ENCODE measurements around the gene UFSP2.
"Not testable (repeated sequence)": the region's sequence is repeated elsewhere in the genome, so short reads cannot be mapped to it uniquely, and the experiment has no call there.

UFSP2 gene

DNA sequence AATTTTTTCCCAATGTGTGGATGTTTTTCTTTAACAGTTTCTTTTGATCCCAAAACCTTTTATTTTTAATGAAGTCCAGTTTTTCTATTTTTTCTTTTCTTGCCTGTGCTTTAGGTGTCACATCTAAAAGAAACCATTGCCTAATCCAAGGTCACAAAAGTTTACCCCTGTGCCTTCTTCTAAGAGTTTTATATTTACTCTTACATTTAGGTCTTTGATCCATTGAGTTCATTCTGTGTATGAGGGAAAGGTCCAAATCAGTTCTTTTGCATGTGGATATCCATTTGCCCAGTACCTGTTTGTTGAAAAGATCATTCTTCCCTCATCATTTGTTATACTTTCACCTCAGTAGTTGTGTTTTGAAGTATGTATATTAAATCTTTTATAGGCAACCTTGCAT lies 43.0 kb downstream of the UFSP2 start:
- peaks cover 16% of the 10 kb centered on the region for H3K9me3 Mint-ChIP-seq
- H3K4me3 Mint-ChIP-seq: no peak overlapping the region
- no peak overlapping the region for H3K27ac Mint-ChIP-seq
- peaks cover 9% of the 10 kb centered on the region for H3K36me3 Mint-ChIP-seq (ENCODE audit: low read depth)
- DNase-seq (no peak), ATAC-seq (no peak)
- H3K4me1 Mint-ChIP-seq: peaks cover 7% of the 10 kb centered on the region
- peaks cover 23% of the 10 kb centered on the region for H3K27me3 Mint-ChIP-seq

DNA sequence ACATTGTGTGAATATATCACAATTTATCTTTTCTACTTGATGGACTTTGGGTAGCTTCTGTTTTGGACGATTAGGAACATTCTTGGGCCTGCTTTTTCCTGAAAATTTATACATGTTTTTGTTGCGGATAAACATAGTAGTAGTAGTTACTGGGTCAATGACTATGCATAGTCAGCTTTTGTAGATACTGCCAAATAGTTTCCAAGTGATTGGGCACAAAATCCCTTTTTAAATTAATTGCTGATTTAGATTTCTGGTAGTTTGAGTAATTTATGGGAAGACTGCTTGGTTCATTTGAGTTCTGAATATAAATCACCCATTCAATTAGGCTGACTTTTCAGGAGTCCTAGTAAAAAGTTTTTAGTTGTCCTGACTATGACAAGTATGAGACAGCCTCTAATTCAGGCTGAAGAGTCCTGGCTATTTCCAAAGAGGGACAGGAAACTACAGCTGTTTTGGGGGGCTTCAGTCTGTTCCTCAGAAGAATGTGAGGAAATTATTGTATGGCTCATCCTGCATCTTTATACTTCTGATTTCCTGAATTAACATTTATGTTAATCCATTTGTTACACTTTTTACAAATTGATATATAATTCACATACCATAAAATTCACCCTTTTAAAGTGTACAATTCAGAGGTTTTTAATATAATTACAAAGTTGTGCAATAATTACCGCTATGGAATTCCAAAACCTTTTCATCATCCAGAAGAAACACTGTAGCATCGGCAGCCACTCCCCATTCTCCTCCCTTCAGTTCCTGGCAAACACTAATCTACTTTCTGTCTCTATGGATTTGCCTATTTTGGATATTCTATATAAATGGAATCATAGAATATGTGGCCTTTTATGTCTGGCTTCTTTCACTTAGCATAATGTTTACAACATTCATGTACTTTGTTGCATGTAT lies 44.2 kb downstream of the UFSP2 start:
- peaks cover 23% of the 10 kb centered on the region for H3K27me3 Mint-ChIP-seq
- peaks cover 7% of the 10 kb centered on the region for H3K4me1 Mint-ChIP-seq
- peaks cover 11% of the 10 kb centered on the region for H3K36me3 Mint-ChIP-seq (ENCODE audit: low read depth)
- DNase-seq: no peak
- H3K9me3 Mint-ChIP-seq: peaks cover 16% of the 10 kb centered on the region
- ATAC-seq: no peak
- no peak overlapping the region for H3K27ac Mint-ChIP-seq
- H3K4me3 Mint-ChIP-seq: no peak overlapping the region

DNA sequence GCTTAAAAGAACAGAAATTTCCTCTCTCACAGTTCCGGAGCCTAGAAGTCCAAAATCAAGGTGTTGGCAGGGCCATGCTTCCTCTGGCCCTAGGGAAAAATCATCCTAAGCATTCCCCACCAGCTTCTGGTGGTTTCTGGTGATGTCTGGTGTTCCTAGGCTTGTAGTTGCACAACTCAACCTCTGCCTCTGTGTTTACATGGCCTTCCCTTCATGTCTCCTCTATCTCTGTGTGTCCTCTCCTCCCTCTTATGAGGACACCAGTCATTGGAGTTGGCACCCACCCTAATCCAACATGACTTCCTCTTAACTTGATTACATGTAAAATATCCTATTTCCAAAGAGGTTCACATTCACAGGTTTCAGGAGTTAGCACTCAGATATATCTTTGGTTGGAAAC lies 45.4 kb downstream of the UFSP2 start:
- Mint-ChIP-seq H3K27ac (no peak overlapping the region), H3K27me3 (peaks cover 18% of the 10 kb centered on the region), H3K36me3 (ENCODE audit: low read depth) (peaks cover 11% of the 10 kb centered on the region), H3K9me3 (peaks cover 16% of the 10 kb centered on the region), H3K4me3 (no peak overlapping the region), H3K4me1 (peaks cover 6% of the 10 kb centered on the region)
- no peak for ATAC-seq
- no peak for DNase-seq

DNA sequence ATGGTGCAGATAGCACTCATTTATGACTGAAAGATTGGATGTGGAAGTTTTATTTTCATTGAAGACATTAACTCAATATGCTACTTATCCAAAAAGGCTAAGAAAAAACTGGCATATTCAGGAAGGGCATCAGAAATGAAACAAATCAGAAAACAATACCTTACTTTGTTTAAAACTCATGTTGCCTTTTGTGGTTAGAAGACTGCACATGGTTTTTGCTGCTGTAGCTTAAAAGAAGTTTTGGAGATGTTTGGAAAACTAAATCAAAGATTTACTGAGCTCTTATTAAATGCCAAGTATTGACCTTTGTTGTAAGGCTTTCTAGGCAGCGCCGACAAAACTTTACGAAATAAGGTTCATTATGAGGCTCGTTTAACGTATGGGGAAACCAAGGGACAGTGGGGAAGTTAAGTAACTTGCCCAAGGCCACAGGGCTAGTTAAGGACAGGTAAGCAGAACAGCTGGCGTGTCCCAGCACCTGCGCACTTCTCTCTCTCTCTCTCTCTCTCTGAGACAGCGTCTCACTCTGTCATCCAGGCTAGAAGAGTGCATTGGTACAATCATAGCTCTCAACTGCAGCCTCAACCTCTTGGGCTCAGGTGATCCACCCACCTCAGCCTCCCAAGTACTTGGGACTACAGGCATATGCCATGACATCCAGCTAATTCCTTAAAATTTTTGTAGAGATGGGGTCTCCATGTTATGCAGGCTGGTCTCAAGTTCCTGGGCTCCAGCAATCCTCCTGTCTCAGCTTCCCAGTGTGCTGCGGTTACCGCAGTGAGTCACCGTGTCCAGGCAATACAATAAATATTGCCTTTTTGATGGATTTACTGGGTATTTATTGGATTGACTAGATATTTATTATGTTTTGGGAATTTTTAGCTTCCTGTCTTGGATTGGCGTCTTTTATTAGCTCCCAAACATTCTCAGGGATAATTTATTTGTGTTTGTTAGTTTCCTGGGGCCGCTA lies 46.2 kb downstream of the UFSP2 start:
- H3K9me3 Mint-ChIP-seq: peaks cover 16% of the 10 kb centered on the region
- peaks cover 11% of the 10 kb centered on the region for H3K36me3 Mint-ChIP-seq (ENCODE audit: low read depth)
- peaks cover 13% of the 10 kb centered on the region for H3K27me3 Mint-ChIP-seq
- H3K27ac Mint-ChIP-seq: no peak overlapping the region
- H3K4me1 Mint-ChIP-seq: no peaks in the 10 kb centered on the region
- DNase-seq (no peak), ATAC-seq (no peak)
- H3K4me3 Mint-ChIP-seq: no peak overlapping the region

DNA sequence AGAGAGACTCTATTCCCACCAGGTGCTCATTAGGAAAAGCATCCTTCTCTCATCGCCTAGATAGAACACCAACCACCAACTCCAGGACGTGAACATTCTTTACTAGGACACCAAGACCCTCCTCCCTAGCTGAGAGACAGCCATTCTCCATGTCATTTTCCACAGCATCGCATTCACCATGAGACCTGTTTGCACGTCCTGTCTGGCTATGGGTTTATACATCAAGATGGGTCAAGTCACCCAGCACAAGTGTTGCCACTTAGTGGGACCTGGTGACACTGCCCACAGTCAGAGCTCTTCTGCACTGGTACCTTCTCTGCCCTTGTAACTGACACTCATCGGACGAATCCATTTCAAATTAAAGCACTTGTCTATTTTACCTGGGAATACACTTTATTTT lies 47.5 kb downstream of the UFSP2 start:
- ATAC-seq (no peak), DNase-seq (no peak)
- H3K4me1 Mint-ChIP-seq: no peaks in the 10 kb centered on the region
- H3K27me3 Mint-ChIP-seq: no peaks in the 10 kb centered on the region
- H3K9me3 Mint-ChIP-seq: peaks cover 13% of the 10 kb centered on the region
- no peak overlapping the region for H3K4me3 Mint-ChIP-seq
- peaks cover 11% of the 10 kb centered on the region for H3K36me3 Mint-ChIP-seq (ENCODE audit: low read depth)
- no peak overlapping the region for H3K27ac Mint-ChIP-seq

DNA sequence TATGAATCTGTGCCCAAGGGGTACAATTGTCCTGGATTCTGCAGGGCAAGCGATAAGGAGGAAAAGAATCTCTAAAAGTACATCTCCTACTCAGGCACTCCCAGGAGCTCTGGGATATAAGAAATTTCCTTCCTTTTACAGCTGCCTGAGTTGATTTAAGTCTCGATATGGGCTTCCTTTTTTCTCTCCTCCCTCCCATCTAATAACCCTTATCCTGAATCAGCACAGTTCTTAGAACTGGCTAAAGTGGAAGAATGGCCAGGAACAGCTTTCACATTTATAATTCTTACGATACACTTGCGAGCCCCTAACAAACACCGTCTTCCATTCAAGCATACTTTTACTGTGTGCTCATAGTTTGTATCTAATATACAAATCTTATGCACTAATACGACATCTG lies 51.2 kb downstream of the UFSP2 start:
- no peak overlapping the region for H3K27ac Mint-ChIP-seq

DNA sequence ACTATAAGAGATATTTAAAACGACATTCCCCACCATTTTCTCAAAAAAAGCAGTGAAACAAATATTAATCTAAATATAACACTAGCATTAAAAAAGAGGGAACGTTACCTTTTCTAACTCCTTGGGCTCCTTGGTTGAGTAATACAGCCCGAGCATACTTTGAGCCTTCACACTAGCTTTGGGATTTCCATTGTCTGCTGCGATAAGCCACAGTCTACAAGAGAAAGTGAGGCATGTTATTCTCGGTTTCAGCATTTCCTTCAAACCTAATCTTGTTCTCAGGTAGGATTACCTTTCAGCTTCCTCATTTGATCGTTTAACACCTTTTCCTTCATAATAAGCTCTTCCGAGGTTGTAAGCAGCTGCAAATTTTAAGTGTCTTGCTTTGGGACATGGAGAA lies 51.7 kb downstream of the UFSP2 start:
- H3K4me1 Mint-ChIP-seq: no peaks in the 10 kb centered on the region
- no peak for DNase-seq
- H3K36me3 Mint-ChIP-seq (ENCODE audit: low read depth): peaks cover 13% of the 10 kb centered on the region
- H3K27ac Mint-ChIP-seq: no peak overlapping the region
- H3K4me3 Mint-ChIP-seq: no peak overlapping the region
- no peaks in the 10 kb centered on the region for H3K27me3 Mint-ChIP-seq
- no peaks in the 10 kb centered on the region for H3K9me3 Mint-ChIP-seq
- no peak for ATAC-seq

More for the DNA sequence above, 51.2 kb downstream of the UFSP2 start:
- Mint-ChIP-seq H3K9me3 (no peaks in the 10 kb centered on the region), H3K4me3 (no peak overlapping the region), H3K27me3 (no peaks in the 10 kb centered on the region), H3K4me1 (no peaks in the 10 kb centered on the region), H3K36me3 (ENCODE audit: low read depth) (peaks cover 13% of the 10 kb centered on the region)
- ATAC-seq: no peak
- no peak for DNase-seq

DNA sequence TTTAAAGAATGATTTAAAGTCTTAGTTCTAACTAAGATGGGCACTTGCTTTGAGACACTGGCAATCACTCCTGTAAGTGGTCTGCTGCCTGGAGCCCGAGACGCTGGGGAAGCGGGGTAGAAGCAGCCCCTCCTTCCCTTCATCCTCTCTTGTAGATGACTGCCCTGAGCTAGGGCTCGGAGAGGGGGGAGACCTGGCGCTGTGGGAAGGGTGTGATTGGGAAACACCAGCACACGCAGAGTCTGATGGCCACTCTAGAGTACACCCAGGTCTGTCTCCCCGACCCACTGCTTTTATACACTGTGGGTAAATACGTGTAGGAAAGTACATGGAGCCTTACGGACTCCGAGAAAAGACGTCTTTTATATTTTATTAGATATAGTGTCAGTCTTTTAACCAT lies 54.1 kb downstream of the UFSP2 start:
- peaks cover 13% of the 10 kb centered on the region for H3K36me3 Mint-ChIP-seq (ENCODE audit: low read depth)
- no peak overlapping the region for H3K4me3 Mint-ChIP-seq
- no peak overlapping the region for H3K27ac Mint-ChIP-seq
- DNase-seq: no peak
- no peaks in the 10 kb centered on the region for H3K9me3 Mint-ChIP-seq
- no peaks in the 10 kb centered on the region for H3K27me3 Mint-ChIP-seq
- no peaks in the 10 kb centered on the region for H3K4me1 Mint-ChIP-seq
- ATAC-seq: no peak

DNA sequence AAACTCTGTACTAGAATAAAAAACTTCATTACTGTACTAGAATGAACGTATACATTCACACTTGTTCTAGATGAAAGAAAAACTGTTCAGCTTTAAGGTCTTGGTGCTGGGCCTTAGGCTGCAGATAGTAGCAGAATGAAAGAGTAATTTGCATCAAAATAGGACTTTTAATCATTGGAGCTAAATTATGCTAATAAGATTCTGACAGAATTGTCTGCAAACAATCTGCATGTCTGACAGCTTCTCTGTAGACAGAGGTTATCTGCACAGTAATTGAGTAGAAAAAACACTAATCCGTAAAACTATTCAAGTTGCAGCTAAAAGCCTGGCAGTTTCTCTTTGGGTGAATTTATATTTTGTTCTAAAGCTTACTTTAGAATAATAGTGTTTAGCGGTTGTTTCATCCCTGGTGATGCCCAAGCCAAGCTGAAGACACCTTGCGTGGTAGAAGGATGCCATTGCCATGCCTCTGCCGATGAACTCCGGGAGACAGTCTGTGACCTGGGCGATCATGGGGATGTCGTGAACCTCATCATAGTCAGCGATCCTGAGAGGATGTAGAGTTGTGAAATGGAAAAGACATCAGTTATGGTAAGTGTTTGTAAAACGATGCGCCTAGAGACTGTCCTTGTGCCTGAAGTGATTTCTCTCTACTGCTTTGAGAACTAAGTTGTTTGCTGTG lies 55.4 kb downstream of the UFSP2 start:
- H3K36me3 Mint-ChIP-seq (ENCODE audit: low read depth): peaks cover 12% of the 10 kb centered on the region
- no peak for ATAC-seq
- H3K4me3 Mint-ChIP-seq: no peak overlapping the region
- H3K9me3 Mint-ChIP-seq: no peaks in the 10 kb centered on the region
- H3K27ac Mint-ChIP-seq: no peak overlapping the region
- no peaks in the 10 kb centered on the region for H3K27me3 Mint-ChIP-seq
- DNase-seq: no peak
- H3K4me1 Mint-ChIP-seq: no peaks in the 10 kb centered on the region

DNA sequence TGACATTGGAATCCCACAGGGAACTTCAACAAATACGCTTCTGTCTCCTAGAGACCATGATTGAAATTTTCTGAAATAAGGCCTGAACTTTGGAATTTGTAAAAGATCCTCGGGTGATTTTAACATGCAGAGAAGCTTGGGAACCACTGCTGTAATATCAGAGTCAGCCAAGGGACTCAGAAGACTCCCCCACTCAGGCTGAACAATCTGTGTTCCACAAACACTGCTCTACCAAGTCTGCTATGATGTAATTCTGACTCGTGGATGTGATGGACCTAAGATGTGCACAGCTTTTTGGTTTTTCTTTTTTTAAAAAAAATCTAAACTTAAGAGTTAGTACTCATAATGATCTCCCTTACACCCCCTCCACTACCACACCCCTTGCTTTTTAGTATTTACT lies 56.0 kb downstream of the UFSP2 start:
- no peak for ATAC-seq
- DNase-seq: no peak
- Mint-ChIP-seq H3K27ac (no peak overlapping the region), H3K4me1 (no peaks in the 10 kb centered on the region), H3K4me3 (no peak overlapping the region), H3K9me3 (no peaks in the 10 kb centered on the region), H3K27me3 (no peaks in the 10 kb centered on the region), H3K36me3 (ENCODE audit: low read depth) (peaks cover 12% of the 10 kb centered on the region)

DNA sequence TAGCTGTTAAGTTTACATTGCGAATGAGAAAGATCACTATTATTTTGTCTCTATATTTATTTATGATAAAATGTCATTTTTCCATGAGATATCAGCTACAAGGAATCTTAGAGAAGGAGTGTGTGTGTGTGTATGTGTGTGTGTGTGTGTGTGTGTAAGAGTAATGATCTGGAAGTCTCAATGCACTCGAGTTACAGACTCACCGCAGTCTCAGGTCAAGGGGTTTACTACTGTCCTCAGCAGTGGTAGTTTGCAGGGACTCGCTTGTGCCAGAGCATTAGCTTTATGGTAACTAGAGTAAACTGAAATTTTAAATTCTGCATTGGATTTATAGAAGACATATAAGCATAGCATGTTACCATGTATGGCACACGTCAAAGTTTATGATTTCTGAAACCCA lies 60.9 kb downstream of the UFSP2 start:
- peaks cover 7% of the 10 kb centered on the region for H3K36me3 Mint-ChIP-seq (ENCODE audit: low read depth)
- H3K9me3 Mint-ChIP-seq: no peaks in the 10 kb centered on the region
- H3K27ac Mint-ChIP-seq: no peak overlapping the region
- ATAC-seq (no peak), DNase-seq (no peak)
- H3K4me3 Mint-ChIP-seq: no peak overlapping the region
- no peaks in the 10 kb centered on the region for H3K4me1 Mint-ChIP-seq
- H3K27me3 Mint-ChIP-seq: no peaks in the 10 kb centered on the region

DNA sequence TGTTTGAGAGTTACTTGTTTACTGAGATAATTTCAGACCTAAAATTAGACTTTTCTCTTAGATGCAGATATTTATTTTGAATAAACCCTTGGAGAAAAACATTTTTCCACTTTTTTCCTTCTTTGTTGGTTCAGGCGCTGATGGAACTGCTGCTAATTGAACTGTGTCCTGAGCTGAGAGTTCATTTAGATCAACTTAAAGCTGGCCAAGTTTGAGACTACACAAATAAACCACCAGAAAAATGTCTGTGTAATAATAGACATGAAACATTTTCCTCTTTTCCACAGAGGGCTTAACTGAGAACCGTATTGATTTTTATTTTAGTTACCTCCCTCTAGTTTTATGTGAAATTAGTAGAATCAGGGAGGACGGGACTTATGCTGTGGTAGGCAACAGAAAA lies 62.5 kb downstream of the UFSP2 start:
- ATAC-seq (no peak), DNase-seq (no peak)
- Mint-ChIP-seq H3K9me3 (no peaks in the 10 kb centered on the region), H3K27ac (no peak overlapping the region), H3K4me3 (no peak overlapping the region), H3K27me3 (no peaks in the 10 kb centered on the region), H3K4me1 (no peaks in the 10 kb centered on the region), H3K36me3 (ENCODE audit: low read depth) (peaks cover 9% of the 10 kb centered on the region)

DNA sequence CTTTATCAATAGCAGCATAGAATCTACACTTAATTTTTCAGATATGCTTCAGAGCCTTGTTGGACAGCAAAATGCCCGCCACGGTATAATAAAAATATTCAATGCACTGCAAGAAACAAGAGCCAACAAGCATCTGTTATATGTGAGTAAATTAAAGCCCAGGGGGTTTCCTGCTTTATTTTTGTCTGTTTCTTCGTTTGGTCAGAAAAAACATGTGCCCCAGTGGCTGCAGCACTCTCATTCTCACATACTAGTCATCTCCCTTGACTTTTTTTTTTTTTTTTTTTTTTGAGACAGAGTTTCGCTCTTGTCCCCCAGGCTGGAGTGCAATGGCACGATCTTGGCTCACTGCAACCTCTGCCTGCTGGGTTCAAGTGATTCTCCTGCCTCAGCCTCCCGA lies 63.2 kb downstream of the UFSP2 start:
- not testable (repeated sequence) for H3K36me3 Mint-ChIP-seq (ENCODE audit: low read depth)

DNA sequence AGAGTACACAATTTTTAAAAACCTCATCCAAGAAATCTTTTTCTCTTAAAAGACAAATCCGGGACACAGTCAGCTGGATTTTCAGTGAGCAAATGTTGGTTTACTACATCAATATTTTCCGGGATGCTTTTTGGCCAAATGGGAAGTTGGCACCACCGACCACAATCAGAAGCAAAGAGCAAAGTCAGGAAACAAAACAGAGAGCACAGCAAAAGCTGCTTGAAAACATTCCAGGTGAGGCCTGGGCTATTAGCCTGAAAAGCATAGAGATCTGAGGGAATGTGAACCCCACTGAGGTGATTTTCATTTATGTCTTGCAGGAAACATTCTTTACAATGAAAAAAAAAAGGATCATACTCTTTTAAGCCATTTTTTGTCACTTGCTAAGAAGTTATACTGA lies 63.9 kb downstream of the UFSP2 start:
- Mint-ChIP-seq H3K4me3 (no peak overlapping the region), H3K36me3 (ENCODE audit: low read depth) (peaks cover 8% of the 10 kb centered on the region), H3K9me3 (no peaks in the 10 kb centered on the region), H3K27me3 (no peaks in the 10 kb centered on the region), H3K27ac (no peak overlapping the region), H3K4me1 (peaks cover 8% of the 10 kb centered on the region)
- ATAC-seq (no peak), DNase-seq (no peak)

More for the DNA sequence above, 63.2 kb downstream of the UFSP2 start:
- H3K27ac Mint-ChIP-seq, H3K4me3 Mint-ChIP-seq, DNase-seq, H3K9me3 Mint-ChIP-seq, ATAC-seq, H3K27me3 Mint-ChIP-seq, H3K4me1 Mint-ChIP-seq: not testable (repeated sequence)

Measured in activated naive CD8-positive, alpha-beta T cell treated with anti-CD3 and anti-CD28 coated beads, Interleukin-2, amount 50 U/mL, for 24 hours (primary cell).